K562 (cell line): ENCODE data around the gene METTL25B. TPM values are rescaled to one million over a fixed set of nuclear protein-coding genes. Genes with fewer than 3 reads are reported as not detected.

Experiments
- AFF1 ChIP-seq, 2 experiments: fragments of 450-650 bp; IDR thresholded peaks; 2 replicates each; pipeline ENCODE4 v1.6.1; 2018; ENCODE audit warnings: mild to moderate bottlenecking in 2 of 2, low read depth in 1 of 2; ENCODE audit not compliant: partially characterized antibody in 2 of 2
- BRD9 ChIP-seq: fragments of 450-650 bp; IDR thresholded peaks from 2 replicates; pipeline ENCODE4 v1.6.1; 2018; ENCODE audit warnings: low read depth; ENCODE audit not compliant: partially characterized antibody
- GATA2 ChIP-seq: sonication (generic); formaldehyde crosslinking; IDR thresholded peaks from 2 replicates; pipeline ENCODE4 v1.4.0; 2020; ENCODE audit warnings: mild to moderate bottlenecking, missing genetic modification reagents
- GTF2A2 ChIP-seq: IDR thresholded peaks from 2 replicates; pipeline ENCODE4 v1.6.1; 2016; ENCODE audit warnings: mild to moderate bottlenecking, missing genetic modification characterization, missing compliant biosample characterization
- HDAC1 ChIP-seq, 2 experiments: fragments of 450-650 bp; IDR thresholded peaks; 2 replicates each; pipeline ENCODE4 v1.6.1; 2016 to 2017; ENCODE audit warnings: inconsistent platforms in 1 of 2, mild to moderate bottlenecking in 1 of 2, moderate library complexity in 1 of 2
- NBN ChIP-seq: fragments of 450-650 bp; IDR thresholded peaks from 2 replicates; pipeline ENCODE4 v1.6.1; 2016; ENCODE audit warnings: low read depth, mild to moderate bottlenecking
- NKRF ChIP-seq: fragments of 450-650 bp; IDR thresholded peaks from 2 replicates; pipeline ENCODE4 v1.6.1; 2016; ENCODE audit warnings: borderline replicate concordance
- RBM15 ChIP-seq: fragments of 200-400 bp; formaldehyde crosslinking; IDR thresholded peaks from 2 replicates; pipeline ENCODE4 v1.6.1; 2018; ENCODE audit warnings: mild to moderate bottlenecking, low read length, moderate library complexity; ENCODE audit not compliant: insufficient read depth
- RERE ChIP-seq: sonication (generic); formaldehyde crosslinking; IDR thresholded peaks from 2 replicates; pipeline ENCODE4 v1.8.0; 2023; ENCODE audit warnings: missing genetic modification reagents, mild to moderate bottlenecking, borderline replicate concordance
- SMARCC2 ChIP-seq: fragments of 450-650 bp; IDR thresholded peaks from 2 replicates; pipeline ENCODE4 v1.6.1; 2017; ENCODE audit warnings: antibody characterized with exemption, moderate library complexity, mild to moderate bottlenecking, low read depth
- ZNF165 ChIP-seq: fragments of 250-450 bp; sonication (Bioruptor Pico); IDR thresholded peaks from 2 replicates; pipeline ENCODE4 v1.4.0; 2020; ENCODE audit warnings: borderline replicate concordance
- ZNF23 ChIP-seq: fragments of 250-450 bp; sonication (Bioruptor Pico); IDR thresholded peaks from 2 replicates; pipeline ENCODE4 v1.4.0; 2020; ENCODE audit warnings: mild to moderate bottlenecking
- polyA plus RNA-seq, 8 experiments: library from polyadenylated mRNA; depleted of rRNA in 4 of 8; stranded (reverse) in 5 of 8; unstranded in 3 of 8; fragments of >200 nt; fragmentation: Nextera tagmentation in 2 of 8; fragmentation: Illumina TruSeq in 1 of 8; extraction: Ambion mirVana in 2 of 8; extraction: Trizol in 1 of 8; gene quantifications; 2 replicates each; pipeline versions ENCODE4 v1.2.1 to v1.2.3, GENCODE V29; 2011 to 2014; ENCODE audit warnings: inconsistent platforms in 1 of 8, missing spikeins in 1 of 8
- total RNA-seq, 7 experiments: library from RNA; depleted of rRNA in 6 of 7; stranded (reverse); fragments of >200 nt in 6 of 7; fragmentation: Illumina TruSeq in 2 of 7; extraction: Trizol in 2 of 7; gene quantifications; 2 replicates each; pipeline versions ENCODE4 v1.2.1 to v1.2.3, GENCODE V29; 2011 to 2021; ENCODE audit warnings: low replicate concordance in 1 of 7
- TF ChIP-seq, protein P1 (sequence below): IDR thresholded peaks from 2 replicates; pipeline ENCODE4 v1.6.1; 2014; ENCODE audit warnings: antibody characterized with exemption

The METTL25B gene
- total and polyA plus RNA-seq, 9 of the 15 experiments (the other 6 are each of a cell fraction or from before 2014, with no cell fraction given), result 7.7 to 48.3 (median 33.1) TPM

GRCh38 chr1:156728599-156729462 is 562 bp downstream of the METTL25B start, which contains the start of gene ISG20L2 (continued):
- no peak for TF ChIP-seq RERE (CRISPR knock-in tag)
- no peak for TF ChIP-seq RBM15
- no peak for TF ChIP-seq SMARCC2
- no peak for TF ChIP-seq BRD9
- TF ChIP-seq GATA2, result no peak
- peak in 1 of 2 experiments; percentile 79; a peak in 2 of 4 replicates for TF ChIP-seq HDAC1 (IDR thresholded peaks at IDR 0.05)
- TF ChIP-seq ZNF165 (CRISPR knock-in tag), result no peak
- peak; percentile 97 for TF ChIP-seq NBN
- TF ChIP-seq, protein P1, sequence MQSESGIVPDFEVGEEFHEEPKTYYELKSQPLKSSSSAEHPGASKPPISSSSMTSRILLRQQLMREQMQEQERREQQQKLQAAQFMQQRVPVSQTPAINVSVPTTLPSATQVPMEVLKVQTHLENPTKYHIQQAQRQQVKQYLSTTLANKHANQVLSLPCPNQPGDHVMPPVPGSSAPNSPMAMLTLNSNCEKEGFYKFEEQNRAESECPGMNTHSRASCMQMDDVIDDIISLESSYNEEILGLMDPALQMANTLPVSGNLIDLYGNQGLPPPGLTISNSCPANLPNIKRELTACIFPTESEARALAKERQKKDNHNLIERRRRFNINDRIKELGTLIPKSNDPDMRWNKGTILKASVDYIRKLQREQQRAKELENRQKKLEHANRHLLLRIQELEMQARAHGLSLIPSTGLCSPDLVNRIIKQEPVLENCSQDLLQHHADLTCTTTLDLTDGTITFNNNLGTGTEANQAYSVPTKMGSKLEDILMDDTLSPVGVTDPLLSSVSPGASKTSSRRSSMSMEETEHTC, result no peak
- no peak for TF ChIP-seq AFF1 (IDR thresholded peaks at IDR 0.05; ENCODE audit: low read depth in 1 of 2, partially characterized antibody in 2 of 2)
- TF ChIP-seq NKRF, result peak; percentile 78; the same call in 1 of the 2 replicates
- TF ChIP-seq GTF2A2 (tag), result no peak
- no peak for TF ChIP-seq ZNF23 (CRISPR knock-in tag)
